Stomach (tissue), 9 donors: ENCODE data around the gene DMP1. TPM values are rescaled to one million over a fixed set of nuclear protein-coding genes. Genes with fewer than 3 reads are reported as not detected.

Experiments
- DNase-seq, 2 donors: peaks; one replicate each; pipeline versions ENCODE4 v3.0.0 to v3.0.0-alpha.2; 2013 to 2019
- H3K27ac ChIP-seq, 5 donors: fragments of 200-600 bp in 4 of 5; sonication (generic) in 4 of 5; one replicate each; pipeline ENCODE4 v1.5.1; 2013 to 2019; ENCODE audit warnings: mild to moderate bottlenecking in 1 of 5, moderate library complexity in 1 of 5
- H3K27me3 ChIP-seq, 3 donors: fragments of 200-600 bp; sonication (generic); one replicate each; pipeline ENCODE4 v1.5.1; 2017 to 2019; ENCODE audit warnings: mixed run types in 1 of 3
- H3K36me3 ChIP-seq, 4 donors: fragments of 200-600 bp; sonication (generic); 1 replicate in 3 of 4; 2 replicates in 1 of 4; pipeline ENCODE4 v1.5.1; 2016 to 2019
- H3K4me1 ChIP-seq, 4 donors: fragments of 200-600 bp; sonication (generic); one replicate each; pipeline ENCODE4 v1.5.1; 2016 to 2019
- H3K4me3 ChIP-seq, 4 donors: fragments of 200-600 bp; sonication (generic) in 3 of 4; one replicate each; pipeline ENCODE4 v1.5.1; 2016 to 2019; ENCODE audit warnings: mild to moderate bottlenecking in 1 of 4
- H3K9me3 ChIP-seq, 4 donors: fragments of 200-600 bp; sonication (generic); one replicate each; pipeline ENCODE4 v1.5.1; 2016 to 2019
- EP300 ChIP-seq: sonication (generic); formaldehyde crosslinking; IDR thresholded peaks from one replicate; pipeline ENCODE4 v1.6.1; 2017; ENCODE audit warnings: antibody characterized with exemption
- POLR2A ChIP-seq, 4 donors: fragments of 450-650 bp; IDR thresholded peaks; one replicate each; pipeline ENCODE4 v1.6.1; 2016; ENCODE audit warnings: antibody characterized with exemption in 4 of 4, control low read depth in 2 of 4, mild to moderate bottlenecking in 1 of 4, moderate library complexity in 1 of 4
- POLR2AphosphoS5 ChIP-seq, 3 donors: sonication (generic); formaldehyde crosslinking; IDR thresholded peaks; one replicate each; pipeline ENCODE4 v1.6.1; 2016; ENCODE audit warnings: antibody characterized with exemption in 3 of 3
- WGBS, 5 donors: extraction: QIAGEN DNeasy Blood & Tissue Kit in 3 of 5; methylation state at CpG; one replicate each; pipeline versions ENCODE4 v1.1.5 to v1.1.7; 2013 to 2018; 5-methylcytosine and 5-hydroxymethylcytosine counted together
- intact Hi-C: fragments of 100-400 bp; cut with DNase I; formaldehyde crosslinking; loops from one replicate; pipeline ENCODE4 v1.15.1; 2023; ENCODE audit warnings: low total_unique reads
- polyA plus RNA-seq, 3 donors: library from polyadenylated mRNA; stranded (reverse); fragments of 200-250 nt; gene quantifications; one replicate each; pipeline ENCODE4 v1.2.3, GENCODE V29; 2013
- total RNA-seq, 5 donors: library from RNA; depleted of rRNA; stranded (reverse); fragments of >200 nt; gene quantifications; one replicate each; pipeline versions ENCODE4 v1.1.0 to v1.2.3, GENCODE V29; 2014 to 2016
- TF ChIP-seq, protein P1 (sequence below), 7 experiments: fragments of 450-650 bp in 4 of 7; fragments of 200-600 bp in 3 of 7; sonication (generic) in 3 of 7; IDR thresholded peaks; one replicate each; pipeline ENCODE4 v1.5.1; 2016 to 2019; ENCODE audit warnings: antibody characterized with exemption in 7 of 7, control low read depth in 2 of 7, mild to moderate bottlenecking in 1 of 7
- donor health status: healthy with polysubstance abuse.
- donor health status: Bipolar disorder and iron deficiency.
- donor health status: healthy.

DMP1 gene
- total and polyA plus RNA-seq, 8 donors: not detected

DNA sequence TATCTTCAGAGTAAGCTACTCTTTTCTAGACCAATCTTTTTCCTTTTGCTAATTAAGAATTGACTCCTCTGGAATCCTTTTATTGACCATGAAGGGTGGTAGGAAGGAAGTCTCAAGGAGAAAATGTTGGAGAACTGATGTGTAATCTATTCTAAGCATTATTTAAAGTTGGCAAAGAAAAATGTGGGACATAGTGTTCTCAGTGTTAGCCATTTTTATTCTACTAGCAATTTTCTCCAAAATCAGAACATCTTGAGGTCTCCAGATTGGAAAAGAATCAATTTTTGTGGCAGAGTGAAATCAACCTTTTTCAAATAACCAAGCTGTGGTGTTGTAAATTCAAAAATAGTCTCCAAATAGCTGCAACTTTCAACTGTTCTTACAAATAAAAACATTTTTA, 18.4 kb upstream of the DMP1 start:
- TF ChIP-seq, protein P1, sequence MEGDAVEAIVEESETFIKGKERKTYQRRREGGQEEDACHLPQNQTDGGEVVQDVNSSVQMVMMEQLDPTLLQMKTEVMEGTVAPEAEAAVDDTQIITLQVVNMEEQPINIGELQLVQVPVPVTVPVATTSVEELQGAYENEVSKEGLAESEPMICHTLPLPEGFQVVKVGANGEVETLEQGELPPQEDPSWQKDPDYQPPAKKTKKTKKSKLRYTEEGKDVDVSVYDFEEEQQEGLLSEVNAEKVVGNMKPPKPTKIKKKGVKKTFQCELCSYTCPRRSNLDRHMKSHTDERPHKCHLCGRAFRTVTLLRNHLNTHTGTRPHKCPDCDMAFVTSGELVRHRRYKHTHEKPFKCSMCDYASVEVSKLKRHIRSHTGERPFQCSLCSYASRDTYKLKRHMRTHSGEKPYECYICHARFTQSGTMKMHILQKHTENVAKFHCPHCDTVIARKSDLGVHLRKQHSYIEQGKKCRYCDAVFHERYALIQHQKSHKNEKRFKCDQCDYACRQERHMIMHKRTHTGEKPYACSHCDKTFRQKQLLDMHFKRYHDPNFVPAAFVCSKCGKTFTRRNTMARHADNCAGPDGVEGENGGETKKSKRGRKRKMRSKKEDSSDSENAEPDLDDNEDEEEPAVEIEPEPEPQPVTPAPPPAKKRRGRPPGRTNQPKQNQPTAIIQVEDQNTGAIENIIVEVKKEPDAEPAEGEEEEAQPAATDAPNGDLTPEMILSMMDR (IDR thresholded peaks at IDR 0.05): no peak
- intact Hi-C loops: no loop called here
- H3K27me3 ChIP-seq: no peaks in the 10 kb centered on the region
- no peaks in the 10 kb centered on the region for H3K9me3 ChIP-seq
- no peak overlapping the region for H3K4me3 ChIP-seq
- DNase-seq: no peak
- no peaks in the 10 kb centered on the region for H3K36me3 ChIP-seq
- H3K4me1 ChIP-seq: peaks cover 0 to 12% (median 4%) of the 10 kb centered on the region in 4 donors
- H3K27ac ChIP-seq: no peak overlapping the region

- Histone ChIP-seq H3K36me3 (no peaks in the 10 kb centered on the region), H3K27ac (no peak overlapping the region), H3K9me3 (no peaks in the 10 kb centered on the region), H3K27me3 (no peaks in the 10 kb centered on the region), H3K4me1 (peaks cover 0 to 12% (median 4%) of the 10 kb centered on the region in 4 donors), H3K4me3 (no peak overlapping the region)
- no peak for DNase-seq
- intact Hi-C loops: no loop called here
- no peak for TF ChIP-seq EP300
- 51 to 80% (median 65%) methylated on average over 1 of the region's 1 CpG for WGBS, 5 donors
Measured at GRCh38 chr4:87632469-87632868, 17.6 kb upstream of the DMP1 start.

DNA sequence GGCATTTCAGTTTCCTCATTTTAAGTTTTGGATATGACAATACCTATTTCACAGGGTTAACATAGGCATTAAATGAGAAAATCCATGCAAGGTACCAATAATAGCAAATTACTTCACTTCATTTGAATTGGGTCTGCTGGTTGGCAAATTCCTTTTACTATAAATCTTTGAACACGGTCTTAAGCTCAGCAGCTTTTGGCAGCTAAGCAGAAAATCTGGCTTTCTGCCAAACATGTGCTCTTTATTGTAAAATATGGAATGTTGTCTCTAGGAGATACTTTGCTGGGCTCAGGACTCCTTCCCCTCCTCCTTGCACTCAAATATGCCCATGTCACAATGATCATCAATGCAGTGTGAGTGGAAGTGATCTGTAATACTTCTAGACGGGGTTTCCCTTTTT, 16.8 kb upstream of the DMP1 start:
- no peak overlapping the region for H3K4me3 ChIP-seq
- H3K9me3 ChIP-seq: no peaks in the 10 kb centered on the region
- H3K4me1 ChIP-seq: peaks cover 0 to 12% (median 4%) of the 10 kb centered on the region in 4 donors
- intact Hi-C loops: no loop called here
- no peaks in the 10 kb centered on the region for H3K27me3 ChIP-seq
- no peaks in the 10 kb centered on the region for H3K36me3 ChIP-seq
- peak in 1 of 2 donors; percentile 72 for DNase-seq
- no peak for TF ChIP-seq POLR2AphosphoS5 (IDR thresholded peaks at IDR 0.05)
- TF ChIP-seq EP300: no peak
- TF ChIP-seq POLR2A (IDR thresholded peaks at IDR 0.05): no peak
- TF ChIP-seq, protein P1 (IDR thresholded peaks at IDR 0.05): no peak
- WGBS, 5 donors: 31 to 39% (median 37%) methylated on average over 2 of the region's 2 CpGs
- no peak overlapping the region for H3K27ac ChIP-seq

GRCh38 chr4:87644286-87644685, 5.8 kb upstream of the DMP1 start:
- no peaks in the 10 kb centered on the region for H3K27me3 ChIP-seq
- H3K4me3 ChIP-seq: no peak overlapping the region
- WGBS, 5 donors: 90 to 99% (median 97%) methylated on average over 6 of the region's 6 CpGs
- no peaks in the 10 kb centered on the region for H3K4me1 ChIP-seq
- TF ChIP-seq, protein P1 (IDR thresholded peaks at IDR 0.05): no peak
- H3K36me3 ChIP-seq: no peaks in the 10 kb centered on the region
- DNase-seq: no peak
- no peak overlapping the region for H3K27ac ChIP-seq
- intact Hi-C loops: no loop called here
- peaks cover 0 to 8% (median 0%) of the 10 kb centered on the region in 4 donors for H3K9me3 ChIP-seq

DNA sequence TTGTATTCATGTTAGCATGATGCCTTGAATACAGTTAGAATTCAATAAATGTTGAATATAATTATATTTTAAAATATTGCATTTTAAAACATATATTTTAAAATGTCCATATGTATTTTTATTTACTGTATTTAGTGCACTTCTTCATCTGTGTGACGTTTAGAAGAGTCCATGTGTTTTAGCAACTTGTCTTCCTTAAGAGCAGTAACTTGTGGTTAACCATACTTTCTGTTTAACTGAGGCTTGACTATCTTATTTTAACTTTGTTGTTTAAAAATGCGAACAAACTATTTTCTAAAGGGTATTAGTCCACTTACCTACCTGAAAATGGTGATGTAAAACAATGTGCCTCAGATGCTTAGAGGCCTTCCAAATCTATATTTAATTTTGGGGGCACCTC, 858 bp downstream of the DMP1 start:
- Histone ChIP-seq H3K27me3 (no peaks in the 10 kb centered on the region), H3K9me3 (no peaks in the 10 kb centered on the region), H3K4me3 (no peak overlapping the region), H3K36me3 (no peaks in the 10 kb centered on the region), H3K4me1 (no peaks in the 10 kb centered on the region), H3K27ac (no peak overlapping the region)
- no peak for DNase-seq
- TF ChIP-seq POLR2AphosphoS5 (IDR thresholded peaks at IDR 0.05): no peak
- TF ChIP-seq EP300: no peak
- TF ChIP-seq POLR2A (IDR thresholded peaks at IDR 0.05): no peak
- TF ChIP-seq, protein P1 (IDR thresholded peaks at IDR 0.05): no peak
- 63 to 78% (median 75%) methylated on average over 2 of the region's 2 CpGs for WGBS, 5 donors
- intact Hi-C loops: no loop called here
